HK-2 (cell line): ENCODE measurements around the gene NREP.

Experiments
- DNase-seq: peaks from one replicate; pipeline ENCODE4 v3.0.0-alpha.2; 2018; ENCODE audit not compliant: unreplicated experiment

NREP gene

GRCh38 chr5:111756581-111757354 lies at the start of gene NREP:
Gene NREP (minus strand): TSS chr5:111757194. CDS start chr5:111755772, 1,422 bp downstream.
- DNase-seq = no peak

DNA sequence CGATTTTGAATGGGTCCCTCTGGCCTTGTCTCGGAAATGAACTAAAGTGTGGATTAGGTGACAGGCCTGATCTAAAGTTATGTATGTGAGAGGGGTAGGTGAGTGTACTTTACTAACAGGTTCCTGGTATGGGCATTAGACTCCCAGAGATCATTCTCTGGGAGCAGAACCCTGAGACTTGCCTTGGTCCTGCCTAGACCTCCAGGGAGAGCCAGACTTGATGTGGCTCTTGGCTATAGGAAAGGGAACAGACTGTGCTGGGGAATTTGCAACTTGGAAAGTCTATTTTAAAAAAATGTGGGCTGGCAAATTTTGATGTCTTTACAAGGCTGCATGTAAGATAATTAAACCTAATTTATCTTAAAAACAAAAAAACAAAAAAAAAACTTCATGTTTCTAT lies 49.8 kb upstream of the NREP start:
- DNase-seq = no peak

DNA sequence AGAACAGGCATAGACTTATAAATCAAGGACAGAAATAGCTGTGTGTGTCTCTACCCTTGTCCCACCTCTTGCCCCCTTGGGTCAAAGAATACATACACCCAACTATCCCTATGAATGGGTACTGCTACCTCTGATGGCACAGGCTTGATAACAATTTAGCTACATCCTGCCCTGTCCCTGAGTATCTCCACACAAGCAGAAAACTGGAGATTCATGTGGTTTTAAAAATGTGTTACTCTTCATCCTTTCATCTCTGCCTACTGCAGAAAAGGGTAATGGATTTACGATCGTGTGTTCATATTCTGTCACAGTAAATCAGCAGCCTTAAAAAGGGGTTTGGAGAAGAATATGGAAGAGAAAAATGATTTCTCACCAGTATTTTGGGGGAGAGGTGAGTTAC lies 49.2 kb upstream of the NREP start:
- no peak for DNase-seq

DNA sequence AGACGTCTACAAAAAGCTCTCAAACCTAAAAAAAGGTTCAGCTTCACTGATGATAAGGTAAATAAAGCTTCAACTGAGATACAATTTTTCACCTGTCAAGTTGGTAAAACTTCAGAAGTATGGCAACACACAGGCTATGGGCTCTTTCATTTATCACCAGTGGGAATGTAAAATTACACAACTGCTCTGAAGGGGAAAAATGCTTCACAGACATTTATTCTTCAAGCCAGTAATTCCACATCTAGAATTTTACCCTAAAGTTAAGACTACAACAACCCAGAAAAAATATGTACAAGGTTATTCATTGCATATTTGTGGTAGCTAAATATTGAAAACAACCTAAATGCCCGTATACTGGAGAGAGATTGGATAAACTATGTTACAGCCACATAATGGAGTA lies 48.1 kb upstream of the NREP start:
- DNase-seq = no peak

DNA sequence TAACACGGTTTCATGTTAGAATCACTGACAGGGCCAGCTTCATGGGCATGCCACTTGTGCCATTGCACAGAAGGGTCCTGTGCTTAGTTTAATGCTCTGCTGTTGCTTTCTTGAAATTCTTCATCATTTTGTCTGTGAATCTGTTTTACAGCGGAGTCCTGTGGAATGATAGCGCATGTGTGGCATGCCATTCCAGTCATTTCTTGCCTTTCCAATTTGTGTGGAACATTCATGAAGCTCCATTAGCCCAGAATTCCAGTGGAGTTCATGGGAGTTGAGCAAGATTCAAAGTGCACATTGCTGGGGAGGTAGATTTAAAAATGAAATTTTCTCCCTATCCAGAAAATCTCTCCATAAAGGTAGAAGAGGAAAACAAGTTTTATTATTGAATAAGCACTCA lies 43.4 kb upstream of the NREP start:
- DNase-seq = no peak

- DNase-seq = no peak
These were observed 38.1 kb upstream of the NREP start for GRCh38 chr5:111795142-111795541.

GRCh38 chr5:111792471-111793058 lies 35.6 kb upstream of the NREP start:
- DNase-seq = no peak

DNA sequence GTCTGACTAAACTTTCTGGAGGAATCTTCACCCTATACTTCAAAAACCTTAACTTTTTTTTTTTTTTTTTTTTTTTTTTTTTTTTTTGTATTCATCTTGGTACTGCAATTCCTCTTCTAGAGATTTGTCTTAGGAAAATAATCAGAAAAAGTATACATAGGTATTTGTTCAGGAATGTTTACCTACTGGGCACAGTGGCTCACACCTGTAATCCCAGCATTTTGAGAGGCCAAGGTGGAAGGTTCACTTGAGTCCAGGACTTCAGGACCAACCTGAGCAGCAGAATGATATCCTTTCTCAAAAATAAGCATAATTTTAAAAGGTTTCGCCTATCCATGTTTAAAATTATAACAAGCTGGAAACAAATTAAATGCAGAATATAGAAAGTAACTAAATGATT lies 33.3 kb upstream of the NREP start:
- DNase-seq = no peak

DNA sequence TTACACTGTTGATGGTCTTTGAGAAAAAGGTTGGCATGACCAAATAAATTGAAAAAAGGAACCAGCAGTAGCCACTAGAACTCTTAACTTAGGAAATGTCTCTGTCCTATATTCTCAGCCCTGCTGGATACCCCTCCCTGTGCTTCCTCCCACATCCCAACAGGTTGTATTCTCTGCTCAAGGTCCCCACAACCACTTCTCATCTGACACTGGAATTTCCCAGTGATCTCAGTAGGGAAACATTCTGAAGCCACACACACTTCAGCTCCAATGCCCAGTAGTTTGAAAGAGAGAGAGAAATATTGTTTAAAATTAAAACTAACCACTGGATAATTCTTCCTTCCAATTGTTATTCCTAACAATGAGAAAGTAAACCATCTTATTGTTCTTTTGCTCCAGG lies 30.0 kb upstream of the NREP start:
- DNase-seq = no peak

- DNase-seq = no peak
These were observed 27.6 kb upstream of the NREP start for GRCh38 chr5:111784491-111785181.

GRCh38 chr5:111783537-111783936 lies 26.5 kb upstream of the NREP start:
- no peak for DNase-seq

GRCh38 chr5:111782216-111782615 lies 25.2 kb upstream of the NREP start:
- DNase-seq = no peak

DNA sequence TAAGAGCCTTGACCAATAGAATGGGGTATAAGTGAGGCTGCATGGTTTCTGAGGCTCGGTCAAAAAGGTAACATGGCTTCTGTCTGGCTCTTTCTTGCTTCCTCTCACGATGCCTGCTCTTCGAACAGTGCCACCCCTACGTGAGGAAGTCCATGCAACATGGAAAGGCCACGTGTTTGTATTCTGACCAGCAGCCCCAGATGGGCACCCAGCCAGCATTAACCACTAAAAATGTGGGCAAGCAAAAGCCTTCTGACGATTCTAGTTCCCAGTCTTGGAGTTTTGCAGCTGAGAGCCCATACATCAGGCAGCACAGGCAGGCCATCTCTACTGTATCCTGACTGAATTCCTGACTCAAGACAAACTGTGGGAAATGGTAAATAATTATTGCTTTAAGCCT lies 24.2 kb upstream of the NREP start:
- no peak for DNase-seq

- no peak for DNase-seq
These were observed 22.9 kb upstream of the NREP start for GRCh38 chr5:111779922-111780292.

GRCh38 chr5:111779260-111779921 lies 22.4 kb upstream of the NREP start:
- no peak for DNase-seq

DNA sequence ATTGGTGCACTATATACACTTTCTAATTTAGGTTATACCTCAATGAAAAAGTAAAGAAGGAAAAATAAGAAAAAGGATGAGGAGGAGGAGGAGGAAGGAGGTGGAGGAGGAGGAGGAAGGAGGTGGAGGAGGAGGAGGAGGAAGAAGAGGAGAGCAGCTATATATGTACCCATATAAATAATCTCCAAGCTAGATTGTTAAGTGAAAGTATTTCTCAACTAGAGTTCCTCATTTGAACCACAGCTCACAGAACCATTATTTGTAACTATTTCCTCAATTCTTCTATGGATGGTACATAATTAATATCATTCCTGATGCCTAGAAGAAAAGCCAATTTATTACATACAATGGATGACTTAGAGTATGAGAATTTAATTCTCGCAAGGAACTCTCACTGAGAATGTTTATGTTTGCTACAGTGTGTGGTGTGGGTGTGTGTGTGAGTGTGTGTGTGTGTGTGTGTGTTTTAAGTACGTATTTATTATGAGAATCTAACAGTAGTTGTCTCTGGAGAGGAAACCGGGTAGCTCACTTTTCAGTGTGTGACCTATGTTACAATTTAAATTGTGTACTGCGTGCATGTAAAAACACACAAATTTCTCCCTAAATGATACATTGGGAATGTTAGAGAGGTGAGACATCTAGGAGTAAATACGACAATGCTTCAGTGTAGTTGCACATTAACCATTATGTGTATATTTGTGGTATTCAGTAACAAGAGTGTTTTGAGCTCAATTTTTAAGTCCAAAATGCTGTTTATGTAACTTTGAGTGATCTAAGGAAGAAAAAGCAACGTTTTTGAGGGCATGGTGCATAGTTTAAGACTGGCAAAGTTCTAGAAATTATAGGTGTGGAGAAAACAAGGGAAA lies 20.2 kb upstream of the NREP start:
- DNase-seq = no peak

DNA sequence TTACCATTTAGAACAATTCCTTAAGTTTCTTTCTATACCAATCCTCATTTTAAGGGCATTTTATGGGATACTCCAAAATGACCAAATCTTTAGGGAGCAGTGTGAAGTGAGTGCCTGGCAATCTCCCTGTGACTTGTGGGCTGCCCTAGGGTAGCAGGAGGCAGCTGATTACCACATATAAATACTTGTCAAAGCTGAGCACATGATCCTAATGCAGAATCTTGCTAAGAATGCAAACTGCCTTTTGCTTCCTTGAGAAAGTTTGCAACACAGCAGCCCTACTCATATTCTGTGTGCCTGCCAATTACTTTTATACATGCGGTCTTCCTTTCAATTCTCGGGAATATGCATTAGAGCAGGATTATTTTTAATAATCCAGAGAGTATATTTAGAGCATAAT lies 18.2 kb upstream of the NREP start:
- DNase-seq = no peak

DNA sequence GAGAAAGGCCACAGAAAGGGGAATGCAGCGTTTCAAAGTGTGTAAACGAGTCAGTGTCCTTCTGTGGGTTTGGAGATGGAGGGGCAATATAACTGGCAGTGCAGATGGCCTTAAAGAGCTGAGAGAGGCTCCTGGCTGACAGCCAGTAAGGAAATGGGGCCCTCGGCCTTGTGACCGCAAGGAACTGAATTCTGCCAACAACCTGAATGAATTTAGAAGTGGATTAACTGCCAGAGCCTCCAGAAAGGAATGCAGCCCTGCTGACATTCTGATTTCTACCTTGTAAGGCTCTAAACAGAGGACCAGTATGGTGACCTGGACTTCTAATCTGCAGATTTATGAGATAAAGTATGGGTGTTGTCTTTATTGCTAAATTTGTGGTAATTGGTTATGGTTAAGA lies 17.5 kb upstream of the NREP start:
- peak; percentile 61 for DNase-seq

DNA sequence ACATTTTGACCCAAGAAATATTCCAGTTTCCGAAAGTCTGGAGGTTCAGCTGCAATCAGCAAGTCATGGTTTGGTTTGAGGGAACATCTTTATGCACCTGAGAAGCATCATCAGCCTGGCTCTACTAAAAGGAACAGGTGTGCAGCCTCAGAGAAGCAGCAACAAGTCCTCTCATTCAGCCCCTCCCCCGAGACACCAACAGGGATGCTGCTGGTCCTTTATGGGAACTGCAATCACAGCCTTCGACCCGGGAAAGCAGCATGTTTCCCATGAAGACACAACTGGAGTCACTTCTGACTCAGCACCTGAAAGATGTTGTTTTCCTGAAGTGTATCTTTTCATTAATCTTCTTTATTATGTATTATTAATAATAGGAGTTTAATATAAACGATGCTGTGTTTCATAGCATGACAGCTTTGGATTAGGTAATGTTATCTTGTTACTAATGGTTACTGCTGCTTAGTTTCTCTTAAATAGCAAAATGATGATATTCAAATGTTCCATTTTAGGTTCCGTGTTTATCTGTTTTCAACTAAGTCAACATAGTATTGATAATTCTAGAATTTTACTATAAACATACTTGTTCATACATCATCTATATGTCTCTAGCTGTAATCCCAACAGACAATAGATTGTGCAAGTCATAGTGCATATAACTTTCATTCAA lies 15.6 kb upstream of the NREP start:
- no peak for DNase-seq

- no peak for DNase-seq
These were observed 12.5 kb upstream of the NREP start for GRCh38 chr5:111769541-111769940.
